NOMO-1 treated with dmso at 0.1 percent for 144 hours (cell line): ENCODE results near the gene POMC.
"Not testable (repeated sequence)": the region's sequence is repeated elsewhere in the genome, so short reads cannot be mapped to it uniquely, and the experiment has no call there.

Source experiments
- DNase-seq: peaks from one replicate; lab custom pipeline; 2025; ENCODE audit not compliant: unreplicated experiment; lab: John Stamatoyannopoulos, UW

POMC gene

GRCh38 chr2:25140535-25140934 lies 27.8 kb downstream of the POMC start:
- DNase-seq: not testable (repeated sequence)

- no peak for DNase-seq
Observed at GRCh38 chr2:25132693-25133092, 35.7 kb downstream of the POMC start.

- DNase-seq: no peak
Observed at GRCh38 chr2:25132299-25132635, 36.1 kb downstream of the POMC start.

GRCh38 chr2:25131567-25132298 lies 36.6 kb downstream of the POMC start:
- no peak for DNase-seq

- DNase-seq: no peak
Observed at GRCh38 chr2:25131253-25131566, 37.2 kb downstream of the POMC start.

- no peak for DNase-seq
Observed at GRCh38 chr2:25129901-25130520, 38.4 kb downstream of the POMC start.

- DNase-seq: no peak
Observed at GRCh38 chr2:25127646-25128045, 40.7 kb downstream of the POMC start.

GRCh38 chr2:25127071-25127470 lies 41.3 kb downstream of the POMC start:
- not testable (repeated sequence) for DNase-seq

- no peak for DNase-seq
Observed at GRCh38 chr2:25125976-25126375, 42.4 kb downstream of the POMC start.

GRCh38 chr2:25125189-25125588 lies 43.2 kb downstream of the POMC start:
- DNase-seq: no peak

GRCh38 chr2:25123682-25124081 lies 44.7 kb downstream of the POMC start:
- DNase-seq: no peak

- no peak for DNase-seq
Observed at GRCh38 chr2:25122367-25122766, 46.0 kb downstream of the POMC start.

- no peak for DNase-seq
Observed at GRCh38 chr2:25119263-25119662, 49.1 kb downstream of the POMC start.

- no peak for DNase-seq
Observed at GRCh38 chr2:25116956-25117355, 51.4 kb downstream of the POMC start.

- DNase-seq: no peak
Observed at GRCh38 chr2:25115902-25116301, 52.5 kb downstream of the POMC start.

- DNase-seq: no peak
Observed at GRCh38 chr2:25115249-25115883, 53.0 kb downstream of the POMC start.

- DNase-seq: no peak
Observed at GRCh38 chr2:25112113-25112512, 56.3 kb downstream of the POMC start.
